Keratinocyte (primary cell): Measurements from ENCODE around the gene ZSCAN21. TPM values are rescaled to one million over a fixed set of nuclear protein-coding genes. Genes with fewer than 3 reads are reported as not detected.

Experiments
- DNase-seq: peaks from one replicate; pipeline ENCODE4 v3.0.0-alpha.2; 2011; ENCODE audit warnings: low read depth, missing footprints, low spot score
- FAIRE-seq: peaks from 2 replicates; lab custom pipeline; 2011; peaks lifted over from hg19 to GRCh38; lab: Jason Lieb, UNC
- H2AFZ ChIP-seq: 2 replicates; pipeline ENCODE4 v1.6.0; 2012; ENCODE audit warnings: low read length, control low read depth, inconsistent platforms; ENCODE audit not compliant: control insufficient read depth
- H3K27ac ChIP-seq: 2 replicates; pipeline ENCODE4 v1.5.1; 2011; ENCODE audit warnings: low read length; ENCODE audit not compliant: control insufficient read depth, insufficient read depth
- H3K27me3 ChIP-seq: 3 replicates; pipeline ENCODE4 v1.6.0; 2011; ENCODE audit warnings: low read length; ENCODE audit not compliant: control insufficient read depth, insufficient read depth; ENCODE audit errors: extremely low read depth
- H3K36me3 ChIP-seq, 2 experiments: 2 replicates in 1 of 2; 3 replicates in 1 of 2; pipeline ENCODE4 v1.5.1; 2011; ENCODE audit warnings: low read length in 2 of 2, mild to moderate bottlenecking in 1 of 2; ENCODE audit not compliant: control insufficient read depth in 2 of 2, insufficient read depth in 2 of 2; ENCODE audit errors: extremely low read depth in 1 of 2
- H3K4me1 ChIP-seq: 3 replicates; pipeline ENCODE4 v1.5.1; 2011; ENCODE audit warnings: low read length; ENCODE audit not compliant: control insufficient read depth, insufficient read depth; ENCODE audit errors: extremely low read depth
- H3K4me2 ChIP-seq: 3 replicates; pipeline ENCODE4 v1.6.0; 2011; ENCODE audit warnings: low read depth, low read length; ENCODE audit not compliant: control insufficient read depth, insufficient read depth; ENCODE audit errors: extremely low read depth
- H3K4me3 ChIP-seq, 3 experiments: fragments of 200-600 bp in 1 of 3; sonication (generic) in 1 of 3; 2 replicates in 2 of 3; 3 replicates in 1 of 3; pipeline ENCODE4 v1.5.1; 2011 to 2016; ENCODE audit warnings: low read length in 3 of 3, mild to moderate bottlenecking in 3 of 3, control low read depth in 2 of 3, inconsistent platforms in 1 of 3, low read depth in 1 of 3, mixed read lengths in 1 of 3, mixed run types in 1 of 3, moderate library complexity in 1 of 3; ENCODE audit not compliant: control insufficient read depth in 2 of 3, insufficient read depth in 2 of 3; ENCODE audit errors: extremely low read depth in 1 of 3
- H3K79me2 ChIP-seq: 2 replicates; pipeline ENCODE4 v1.6.0; 2012; ENCODE audit warnings: low read length; ENCODE audit not compliant: control insufficient read depth, insufficient read depth
- H3K9ac ChIP-seq: 3 replicates; pipeline ENCODE4 v1.6.0; 2011; ENCODE audit warnings: low read length; ENCODE audit not compliant: control insufficient read depth, insufficient read depth; ENCODE audit errors: extremely low read depth
- H3K9me1 ChIP-seq: 3 replicates; pipeline ENCODE4 v1.6.0; 2011; ENCODE audit warnings: low read length; ENCODE audit not compliant: control insufficient read depth, insufficient read depth; ENCODE audit errors: extremely low read depth
- H3K9me3 ChIP-seq: 2 replicates; pipeline ENCODE4 v1.5.1; 2012; ENCODE audit warnings: low read depth, low read length; ENCODE audit not compliant: control insufficient read depth
- H4K20me1 ChIP-seq: 3 replicates; pipeline ENCODE4 v1.6.0; 2011; ENCODE audit warnings: low read length; ENCODE audit not compliant: control insufficient read depth, insufficient read depth; ENCODE audit errors: extremely low read depth
- CTCF ChIP-seq, 3 experiments: IDR thresholded peaks in 1 of 3; conservative IDR thresholded peaks in 1 of 3; optimal IDR thresholded peaks in 1 of 3; 2 replicates in 2 of 3; 3 replicates in 1 of 3; pipeline versions ENCODE3 to v1.5.1; 2011; ENCODE audit warnings: low read length in 3 of 3, mild to moderate bottlenecking in 3 of 3, moderate library complexity in 2 of 3, control low read depth in 1 of 3, inconsistent platforms in 1 of 3; ENCODE audit not compliant: insufficient read depth in 2 of 3; ENCODE audit errors: extremely low read depth in 1 of 3
- EZH2 ChIP-seq: IDR thresholded peaks from one replicate; pipeline ENCODE4 v1.6.1; 2012; ENCODE audit warnings: inconsistent platforms, mild to moderate bottlenecking, low read length, moderate library complexity
- dilution Hi-C: fragments of 300-500 bp; cut with MboI; formaldehyde crosslinking; loops from one replicate; pipeline ENCODE4 v1.7.0; 2020; ENCODE audit warnings: low sequenced_read_pairs; ENCODE audit not compliant: extremely low pct_ligation_motif_present
- polyA plus RNA-seq, 5 experiments: library from polyadenylated mRNA; depleted of rRNA in 3 of 5; stranded (reverse) in 3 of 5; stranded (forward) in 1 of 5; unstranded in 1 of 5; fragments of >200 nt; gene quantifications; 1 replicate in 1 of 5; 2 replicates in 3 of 5; 3 replicates in 1 of 5; pipeline versions ENCODE4 v1.2.1 to v1.2.3, GENCODE V29; 2011 to 2012; ENCODE audit warnings: missing spikeins in 2 of 5, low read depth in 1 of 5, low replicate concordance in 1 of 5

The ZSCAN21 gene
- polyA plus RNA-seq, 1 donor (not counting 4 experiments of a cell fraction or from before 2014, with no cell fraction given) = 12.6 TPM

- FAIRE-seq = no peak
- H3K9ac ChIP-seq = no peak overlapping the region
- no peak overlapping the region for H2AFZ ChIP-seq
- H3K27ac ChIP-seq = no peak overlapping the region
- peaks cover 3% of the 10 kb centered on the region for H3K79me2 ChIP-seq
- H3K36me3 ChIP-seq = peaks cover 18 to 20% of the 10 kb centered on the region in 2 experiments
- no peak for DNase-seq
- H3K4me2 ChIP-seq = no peak overlapping the region
- H3K27me3 ChIP-seq = no peaks in the 10 kb centered on the region
- TF ChIP-seq EZH2 (no peak), CTCF (optimal IDR thresholded peaks at IDR 0.05 in 1 of 3, IDR thresholded peaks at IDR 0.05 in 1 of 3, conservative IDR thresholded peaks at IDR 0.05 in 1 of 3; ENCODE audit: extremely low read depth in 1 of 3, insufficient read depth in 2 of 3, low read length in 3 of 3) (no peak)
- H3K4me1 ChIP-seq = no peaks in the 10 kb centered on the region
- no peaks in the 10 kb centered on the region for H4K20me1 ChIP-seq
- H3K4me3 ChIP-seq = no peak overlapping the region
- dilution Hi-C loops = no loop called here
- H3K9me3 ChIP-seq = no peaks in the 10 kb centered on the region
- H3K9me1 ChIP-seq = no peaks in the 10 kb centered on the region
Measured at GRCh38 chr7:100038326-100038725, 11.2 kb upstream of the ZSCAN21 start.

GRCh38 chr7:100040575-100040974 lies 9.0 kb upstream of the ZSCAN21 start:
- no peak overlapping the region for H2AFZ ChIP-seq
- no peak for FAIRE-seq

More at GRCh38 chr7:100040575-100040974, 9.0 kb upstream of the ZSCAN21 start:
- Histone ChIP-seq H3K36me3 (peaks cover 2 to 5% of the 10 kb centered on the region in 2 experiments), H3K4me1 (peaks cover 6% of the 10 kb centered on the region), H3K27ac (no peak overlapping the region), H3K9ac (no peak overlapping the region), H3K27me3 (no peaks in the 10 kb centered on the region), H3K79me2 (peaks cover 2% of the 10 kb centered on the region), H3K9me1 (no peaks in the 10 kb centered on the region), H4K20me1 (no peaks in the 10 kb centered on the region), H3K4me3 (no peak overlapping the region), H3K4me2 (no peak overlapping the region), H3K9me3 (no peaks in the 10 kb centered on the region)
- DNase-seq = no peak
- TF ChIP-seq EZH2 = no peak
- no peak for TF ChIP-seq CTCF (optimal IDR thresholded peaks at IDR 0.05 in 1 of 3, IDR thresholded peaks at IDR 0.05 in 1 of 3, conservative IDR thresholded peaks at IDR 0.05 in 1 of 3; ENCODE audit: extremely low read depth in 1 of 3, insufficient read depth in 2 of 3, low read length in 3 of 3)
- dilution Hi-C loops = no loop called here
